Esophagus (tissue), 2 donors: ENCODE measurements around the gene NR1H2. TPM values are rescaled to one million over a fixed set of nuclear protein-coding genes. Genes with fewer than 3 reads are reported as not detected.

Source experiments
- H3K27ac ChIP-seq, 2 donors: one replicate each; pipeline ENCODE4 v1.5.1; 2013; ENCODE audit warnings: low read depth in 2 of 2, mild to moderate bottlenecking in 2 of 2, inconsistent platforms in 1 of 2, low read length in 1 of 2, moderate library complexity in 1 of 2
- H3K27me3 ChIP-seq, 2 donors: one replicate each; pipeline ENCODE4 v1.6.1; 2013; ENCODE audit warnings: low read length in 2 of 2, control low read depth in 1 of 2, mild to moderate bottlenecking in 1 of 2; ENCODE audit not compliant: insufficient read depth in 2 of 2, control insufficient read depth in 1 of 2
- H3K36me3 ChIP-seq, 2 donors: one replicate each; pipeline ENCODE4 v1.6.1; 2013; ENCODE audit warnings: low read length in 1 of 2; ENCODE audit not compliant: control insufficient read depth in 2 of 2, insufficient read depth in 2 of 2
- H3K4me1 ChIP-seq, 2 donors: one replicate each; pipeline ENCODE4 v1.6.1; 2013; ENCODE audit warnings: low read length in 1 of 2; ENCODE audit not compliant: control insufficient read depth in 2 of 2, insufficient read depth in 2 of 2
- H3K4me3 ChIP-seq, 2 donors: one replicate each; pipeline ENCODE4 v1.5.1; 2013; ENCODE audit warnings: low read length in 2 of 2, mild to moderate bottlenecking in 2 of 2, low read depth in 1 of 2, moderate library complexity in 1 of 2
- H3K9me3 ChIP-seq, 2 donors: one replicate each; pipeline ENCODE4 v1.6.1; 2013; ENCODE audit warnings: mild to moderate bottlenecking in 2 of 2, low read depth in 1 of 2, low read length in 1 of 2, moderate library complexity in 1 of 2; ENCODE audit not compliant: control insufficient read depth in 2 of 2, insufficient read depth in 1 of 2
- WGBS, 2 donors: extraction: QIAGEN DNeasy Blood & Tissue Kit; methylation state at CpG; one replicate each; pipeline ENCODE4 v1.1.7; 2013; 5-methylcytosine and 5-hydroxymethylcytosine counted together
- polyA plus RNA-seq, 2 donors: library from polyadenylated mRNA; stranded (reverse); fragments of 200-250 nt; gene quantifications; one replicate each; pipeline ENCODE4 v1.2.3, GENCODE V29; 2013
- donor health status: healthy with polysubstance abuse.
- donor health status: Bipolar disorder and iron deficiency.

Gene NR1H2
- polyA plus RNA-seq, 2 donors = 50.3 to 55.0 TPM

DNA sequence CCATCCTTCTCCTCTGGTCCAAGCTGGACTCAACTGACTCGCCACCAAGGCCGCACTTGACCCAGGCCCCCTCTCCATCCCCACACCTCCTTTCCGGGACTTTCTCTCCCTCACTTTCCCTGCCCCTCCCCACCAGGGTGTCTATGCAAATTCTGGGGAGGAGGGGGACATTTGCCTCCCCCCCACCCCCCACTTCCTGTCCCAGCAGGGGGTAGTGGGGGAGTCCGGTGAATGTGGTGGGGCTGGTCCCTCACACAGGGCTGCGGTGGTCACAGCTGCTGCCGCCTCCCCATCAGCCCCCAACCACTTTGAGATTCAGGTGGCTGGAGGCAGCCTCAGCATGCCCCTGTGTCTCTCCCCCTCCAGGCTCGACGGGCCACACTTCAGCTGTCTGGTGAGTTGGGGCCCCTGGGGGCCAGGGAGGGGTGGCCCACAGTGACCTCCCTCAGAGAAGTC is 43.4 kb downstream of the NR1H2 start:
- 18 to 24% methylated on average over 8 of the region's 8 CpGs for WGBS, 2 donors
- no peak overlapping the region for H3K4me3 ChIP-seq
- H3K36me3 ChIP-seq = no peaks in the 10 kb centered on the region
- H3K4me1 ChIP-seq = peaks cover 0 to 1% of the 10 kb centered on the region in 2 donors
- H3K9me3 ChIP-seq = no peaks in the 10 kb centered on the region
- peaks cover 0 to 12% of the 10 kb centered on the region in 2 donors for H3K27me3 ChIP-seq
- H3K27ac ChIP-seq = no peak overlapping the region

GRCh38 chr19:50420127-50420526 is 43.9 kb downstream of the NR1H2 start:
- no peak overlapping the region for H3K4me3 ChIP-seq
- H3K27ac ChIP-seq = no peak overlapping the region
- WGBS, 2 donors = 26 to 32% methylated on average over 3 of the region's 3 CpGs
- H3K27me3 ChIP-seq = peaks cover 0 to 12% of the 10 kb centered on the region in 2 donors
- H3K9me3 ChIP-seq = no peaks in the 10 kb centered on the region
- no peaks in the 10 kb centered on the region for H3K4me1 ChIP-seq
- no peaks in the 10 kb centered on the region for H3K36me3 ChIP-seq

DNA sequence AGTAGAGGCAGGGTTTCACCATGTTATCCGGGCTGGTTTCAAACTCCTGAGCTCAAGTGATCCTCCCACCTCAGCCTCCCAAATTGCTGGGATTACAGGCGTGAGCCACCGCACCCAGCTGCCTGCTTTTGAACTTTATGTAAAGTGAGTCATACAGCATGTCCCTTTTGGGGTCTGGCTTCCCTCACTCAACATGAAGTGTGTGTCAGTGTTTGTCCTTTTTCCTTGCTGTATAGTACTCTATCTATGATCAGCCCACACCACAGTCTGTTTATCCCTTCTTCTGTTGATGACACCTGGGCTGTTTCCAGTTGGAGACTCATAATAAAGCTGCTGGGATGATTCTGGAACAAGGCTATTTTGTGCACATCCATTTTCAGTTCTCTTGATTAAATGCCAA is 44.6 kb downstream of the NR1H2 start:
- Histone ChIP-seq H3K9me3 (no peaks in the 10 kb centered on the region), H3K36me3 (no peaks in the 10 kb centered on the region), H3K27ac (no peak overlapping the region), H3K4me3 (no peak overlapping the region), H3K27me3 (peaks cover 0 to 12% of the 10 kb centered on the region in 2 donors), H3K4me1 (no peaks in the 10 kb centered on the region)
- WGBS, 2 donors = 59 to 68% methylated on average over 3 of the region's 3 CpGs

- WGBS, 2 donors = 80 to 85% methylated on average over 17 to 18 of the region's 18 CpGs
- H3K27ac ChIP-seq = no peak overlapping the region
- no peaks in the 10 kb centered on the region for H3K36me3 ChIP-seq
- H3K27me3 ChIP-seq = peaks cover 0 to 12% of the 10 kb centered on the region in 2 donors
- no peaks in the 10 kb centered on the region for H3K9me3 ChIP-seq
- no peak overlapping the region for H3K4me3 ChIP-seq
- H3K4me1 ChIP-seq = no peaks in the 10 kb centered on the region
These were observed 46.4 kb downstream of the NR1H2 start for GRCh38 chr19:50422397-50423278.

DNA sequence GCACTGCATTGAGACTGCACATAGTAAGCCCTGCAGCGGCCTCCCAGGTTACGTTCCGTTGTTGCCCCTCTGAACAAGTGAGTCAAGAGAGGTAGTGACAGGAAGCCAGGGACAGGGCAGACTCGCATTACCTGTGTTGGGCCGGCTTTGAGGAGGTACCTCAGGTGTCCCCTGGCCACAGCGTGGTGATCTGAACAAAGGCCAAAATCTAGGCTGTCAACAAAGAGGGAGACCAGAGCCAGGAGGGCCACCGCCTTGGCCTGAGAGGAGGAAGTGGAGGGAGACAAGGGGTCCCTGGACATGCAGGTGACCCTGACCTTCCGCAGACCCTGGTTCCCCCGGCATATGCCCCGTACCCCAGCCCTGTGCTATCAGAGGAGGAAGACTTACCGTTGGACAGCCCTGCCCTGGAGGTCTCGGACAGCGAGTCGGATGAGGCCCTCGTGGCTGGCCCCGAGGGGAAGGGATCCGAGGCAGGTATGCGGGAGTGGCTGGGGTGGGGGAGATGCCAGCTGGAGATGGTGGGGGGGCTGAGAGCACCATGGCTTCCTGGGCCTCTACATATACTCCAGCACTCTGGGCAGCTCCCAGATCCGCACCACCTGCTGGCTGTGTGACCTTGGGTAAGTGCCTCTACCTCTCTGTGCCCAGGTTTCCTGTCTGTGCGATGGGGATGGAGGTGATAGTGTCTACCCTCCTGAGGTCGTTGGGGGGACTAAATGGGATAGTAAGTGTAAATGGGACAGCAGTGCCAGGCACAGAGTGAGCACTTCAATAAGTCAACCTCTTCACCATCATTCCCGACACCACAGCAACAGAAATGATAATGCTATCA is 47.2 kb downstream of the NR1H2 start:
- Histone ChIP-seq H3K36me3 (no peaks in the 10 kb centered on the region), H3K27ac (no peak overlapping the region), H3K27me3 (peaks cover 0 to 8% of the 10 kb centered on the region in 2 donors), H3K4me3 (no peak overlapping the region), H3K4me1 (peaks cover 0 to 4% of the 10 kb centered on the region in 2 donors), H3K9me3 (no peaks in the 10 kb centered on the region)
- 76% methylated on average over 22 of the region's 22 CpGs for WGBS, 2 donors

DNA sequence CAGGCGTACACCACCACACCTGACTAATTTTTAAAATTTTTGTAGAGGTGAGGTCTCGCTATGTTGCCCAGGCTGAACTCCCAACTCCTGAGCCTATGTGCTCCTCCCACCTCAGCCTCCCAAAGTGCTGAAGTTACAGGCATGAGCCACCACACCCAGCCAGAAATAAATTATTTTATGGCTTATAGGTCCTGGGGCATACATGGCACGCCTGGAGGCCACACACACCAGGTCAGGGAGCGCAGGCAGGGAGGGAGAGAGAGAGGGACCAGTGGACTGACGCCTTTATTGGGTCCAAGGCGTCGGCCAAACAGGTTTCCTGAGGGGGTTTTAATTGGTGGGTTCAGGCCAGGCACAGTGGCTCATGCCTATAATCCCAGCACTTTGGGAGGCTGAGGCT is 49.3 kb downstream of the NR1H2 start:
- 64 to 91% methylated on average over 7 of the region's 7 CpGs for WGBS, 2 donors
- H3K27me3 ChIP-seq = no peaks in the 10 kb centered on the region
- H3K9me3 ChIP-seq = no peaks in the 10 kb centered on the region
- no peaks in the 10 kb centered on the region for H3K36me3 ChIP-seq
- peaks cover 0 to 4% of the 10 kb centered on the region in 2 donors for H3K4me1 ChIP-seq
- no peak overlapping the region for H3K27ac ChIP-seq
- H3K4me3 ChIP-seq = no peak overlapping the region

- H3K4me3 ChIP-seq = peak overlapping the region; percentile 17 to 27
- H3K27ac ChIP-seq = peak overlapping the region in 1 of 2 donors; percentile 17
- H3K27me3 ChIP-seq = no peaks in the 10 kb centered on the region
- 76 to 86% methylated on average over 24 to 26 of the region's 26 CpGs for WGBS, 2 donors
- no peaks in the 10 kb centered on the region for H3K9me3 ChIP-seq
- peaks cover 0 to 4% of the 10 kb centered on the region in 2 donors for H3K4me1 ChIP-seq
- H3K36me3 ChIP-seq = no peaks in the 10 kb centered on the region
These were observed 51.2 kb downstream of the NR1H2 start for GRCh38 chr19:50427318-50427925.

DNA sequence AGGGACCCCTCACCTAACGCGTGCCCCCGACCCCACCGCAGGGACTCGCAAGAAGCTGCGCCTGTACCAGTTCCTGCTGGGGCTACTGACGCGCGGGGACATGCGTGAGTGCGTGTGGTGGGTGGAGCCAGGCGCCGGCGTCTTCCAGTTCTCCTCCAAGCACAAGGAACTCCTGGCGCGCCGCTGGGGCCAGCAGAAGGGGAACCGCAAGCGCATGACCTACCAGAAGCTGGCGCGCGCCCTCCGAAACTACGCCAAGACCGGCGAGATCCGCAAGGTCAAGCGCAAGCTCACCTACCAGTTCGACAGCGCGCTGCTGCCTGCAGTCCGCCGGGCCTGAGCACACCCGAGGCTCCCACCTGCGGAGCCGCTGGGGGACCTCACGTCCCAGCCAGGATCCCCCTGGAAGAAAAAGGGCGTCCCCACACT is 51.8 kb downstream of the NR1H2 start:
- Histone ChIP-seq H3K4me1 (peaks cover 0 to 4% of the 10 kb centered on the region in 2 donors), H3K27ac (peak overlapping the region in 1 of 2 donors; percentile 17), H3K27me3 (no peaks in the 10 kb centered on the region), H3K4me3 (peak overlapping the region; percentile 17 to 27), H3K36me3 (no peaks in the 10 kb centered on the region), H3K9me3 (no peaks in the 10 kb centered on the region)
- 8 to 11% methylated on average over 37 to 38 of the region's 38 CpGs for WGBS, 2 donors

DNA sequence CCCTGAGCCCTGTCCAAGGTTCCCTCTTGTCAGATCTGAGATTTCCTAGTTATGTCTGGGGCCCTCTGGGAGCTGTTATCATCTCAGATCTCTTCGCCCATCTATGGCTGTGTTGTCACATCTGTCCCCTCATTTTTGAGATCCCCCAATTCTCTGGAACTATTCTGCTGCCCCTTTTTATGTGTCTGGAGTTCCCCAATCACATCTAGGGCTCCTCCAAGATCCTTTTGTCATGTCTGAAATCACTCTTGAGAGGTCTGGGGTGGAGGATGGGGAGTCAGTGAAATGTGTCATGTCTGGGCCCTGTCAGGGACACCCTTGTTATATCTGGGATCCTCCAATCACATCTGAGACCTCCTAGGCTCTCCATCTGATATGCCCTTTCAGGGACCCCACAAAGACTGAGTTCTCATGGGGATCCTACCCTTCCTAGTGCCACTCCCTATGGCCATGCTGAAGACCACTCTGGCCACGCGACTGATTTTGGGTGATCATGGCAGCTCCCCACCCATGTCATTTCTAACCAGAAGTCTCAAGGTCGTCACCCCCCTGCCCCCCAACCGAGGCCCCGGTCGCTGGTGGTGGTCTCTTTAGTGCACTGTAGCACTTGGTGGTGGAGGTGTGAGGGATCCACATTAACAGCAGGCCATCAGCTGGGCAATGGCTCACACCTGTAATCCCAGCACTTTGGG is 52.7 kb downstream of the NR1H2 start:
- Histone ChIP-seq H3K4me3 (no peak overlapping the region), H3K36me3 (no peaks in the 10 kb centered on the region), H3K9me3 (no peaks in the 10 kb centered on the region), H3K27ac (no peak overlapping the region), H3K4me1 (peaks cover 0 to 4% of the 10 kb centered on the region in 2 donors), H3K27me3 (no peaks in the 10 kb centered on the region)
- WGBS, 2 donors = 84% methylated on average over 7 of the region's 7 CpGs
